Measurements from ENCODE around the gene SLC16A13. TPM values are rescaled to one million over a fixed set of nuclear protein-coding genes. Genes with fewer than 3 reads are reported as not detected.

The SLC16A13 gene
- total RNA-seq, 1 experiment from 2014 or later = 13.1 TPM

- Histone ChIP-seq H3K27me3 (ENCODE audit: control insufficient read depth, insufficient read depth, low read length) (no peaks in the 10 kb centered on the region), H3K27ac (ENCODE audit: low read length) (peak within 1 kb of the TSS; percentile 89), H3K4me3 (ENCODE audit: low read depth in 2 of 2, low read length in 2 of 2) (peak within 1 kb of the TSS; percentile 16 to 49), H3K9me3 (ENCODE audit: control insufficient read depth, insufficient read depth, low read depth, low read length) (no peaks in the 10 kb centered on the region), H3K4me1 (ENCODE audit: control insufficient read depth, insufficient read depth, low read length) (peaks cover 16% of the 10 kb centered on the region), H3K36me3 (ENCODE audit: control insufficient read depth, insufficient read depth, low read length) (no peaks in the 10 kb centered on the region)
- no peak for ATAC-seq
- TF ChIP-seq SIN3A (IDR thresholded peaks at IDR 0.05; ENCODE audit: borderline replicate concordance, insufficient read depth, low read depth, low read length) = no peak
- no peak for TF ChIP-seq POLR2AphosphoS5 (IDR thresholded peaks at IDR 0.05; ENCODE audit: low read depth, low read length)
- no peak for TF ChIP-seq CTCF (IDR thresholded peaks at IDR 0.05)
- no peak for TF ChIP-seq REST (IDR thresholded peaks at IDR 0.05; ENCODE audit: insufficient read depth in 1 of 2, low read depth in 2 of 2, low read length in 1 of 2)
- TF ChIP-seq TCF7L2 (IDR thresholded peaks at IDR 0.05; ENCODE audit: low read depth, low read length) = no peak
- BruUV-seq (replicated peaks) = no TSS peak
- intact Hi-C loops (cut with micrococcal nuclease; ENCODE audit: unreplicated experiment) (loop anchor here (5.0 kb wide), 1 partner anchor 111 kb away; no protein-coding TSS in a partner anchor), in situ Hi-C loops (cut with HindIII; ENCODE audit: low pct_unique_long_range_greater_than_20kb, low sequenced_read_pairs) (no loop called here)
- no peak for DNase-seq (ENCODE audit: low read depth, low spot score)
- ChIA-PET CTCF (interaction anchor here (0.6 kb wide), 1 partner anchor 109 kb away, joined by 6 read pairs; no protein-coding TSS in a partner anchor), POLR2A (no interaction called here)
These were observed 12.8 kb upstream of the SLC16A13 start, which contains the start of gene BCL6B for GRCh38 chr17:7022781-7023571. TSS of gene BCL6B (plus strand) at chr17:7023050. CDS start at chr17:7023672, 622 bp downstream.

- no peak for DNase-seq (ENCODE audit: low read depth, low spot score)
These were observed 12.0 kb upstream of the SLC16A13 start for GRCh38 chr17:7023576-7024401.

More at GRCh38 chr17:7023576-7024401, 12.0 kb upstream of the SLC16A13 start:
- no peaks in the 10 kb centered on the region for H3K9me3 ChIP-seq (ENCODE audit: control insufficient read depth, insufficient read depth, low read depth, low read length)
- H3K36me3 ChIP-seq (ENCODE audit: control insufficient read depth, insufficient read depth, low read length) = no peaks in the 10 kb centered on the region
- H3K27me3 ChIP-seq (ENCODE audit: control insufficient read depth, insufficient read depth, low read length) = no peaks in the 10 kb centered on the region
- H3K4me1 ChIP-seq (ENCODE audit: control insufficient read depth, insufficient read depth, low read length) = peaks cover 16% of the 10 kb centered on the region
- peak; percentile 40 for ATAC-seq
- ChIA-PET CTCF (no interaction called here), POLR2A (no interaction called here)
- H3K4me3 ChIP-seq (ENCODE audit: low read depth in 2 of 2, low read length in 2 of 2) = no peak overlapping the region
- in situ Hi-C loops (cut with HindIII; ENCODE audit: low pct_unique_long_range_greater_than_20kb, low sequenced_read_pairs) = no loop called here
- H3K27ac ChIP-seq (ENCODE audit: low read length) = no peak overlapping the region
- TF ChIP-seq REST (IDR thresholded peaks at IDR 0.05; ENCODE audit: insufficient read depth in 1 of 2, low read depth in 2 of 2, low read length in 1 of 2) (no peak), CTCF (IDR thresholded peaks at IDR 0.05) (no peak), POLR2AphosphoS5 (IDR thresholded peaks at IDR 0.05; ENCODE audit: low read depth, low read length) (no peak), SIN3A (IDR thresholded peaks at IDR 0.05; ENCODE audit: borderline replicate concordance, insufficient read depth, low read depth, low read length) (no peak), TCF7L2 (IDR thresholded peaks at IDR 0.05; ENCODE audit: low read depth, low read length) (no peak)
- BruUV-seq (replicated peaks) = no TSS peak
- intact Hi-C loops (cut with micrococcal nuclease; ENCODE audit: unreplicated experiment) = loop anchor here (5.0 kb wide), 1 partner anchor 111 kb away; no protein-coding TSS in a partner anchor
